SU-DHL-6 (cell line): ENCODE measurements around the gene PELI1.

Experiments
- H2AFZ ChIP-seq: fragments of 200-600 bp; sonication (generic); 2 replicates; pipeline ENCODE4 v1.6.1; 2014; ENCODE audit warnings: low read depth, mild to moderate bottlenecking, moderate library complexity, mixed read lengths, antibody characterized with exemption, low read length; ENCODE audit not compliant: severe bottlenecking
- H3F3A ChIP-seq: fragments of 200-600 bp; shearing (Covaris generic); 2 replicates; pipeline ENCODE4 v1.6.0; 2016; ENCODE audit warnings: antibody characterized with exemption, mild to moderate bottlenecking; ENCODE audit not compliant: insufficient read depth
- H3K27ac ChIP-seq: fragments of 200-600 bp; sonication (generic); 2 replicates; pipeline ENCODE4 v1.5.1; 2016; ENCODE audit warnings: low read depth, mild to moderate bottlenecking, low read length, moderate library complexity, mixed read lengths
- H3K27me3 ChIP-seq: fragments of 200-600 bp; sonication (generic), shearing (Covaris generic); 2 replicates; pipeline ENCODE4 v1.6.0; 2014; ENCODE audit warnings: mild to moderate bottlenecking, low read length
- H3K36me3 ChIP-seq: fragments of 200-600 bp; sonication (generic); 2 replicates; pipeline ENCODE4 v1.6.1; 2014; ENCODE audit warnings: mild to moderate bottlenecking, low read length, mixed read lengths
- H3K4me2 ChIP-seq: fragments of 300-600, 200-600 bp; shearing (Covaris generic), sonication (generic); 2 replicates; pipeline ENCODE4 v1.6.0; 2014; ENCODE audit warnings: low read length, low read depth, mild to moderate bottlenecking; ENCODE audit not compliant: poor library complexity, severe bottlenecking
- H3K4me3 ChIP-seq: fragments of 200-600 bp; sonication (generic); 2 replicates; pipeline ENCODE4 v1.5.1; 2014; ENCODE audit warnings: antibody characterized with exemption, low read length, mild to moderate bottlenecking, mixed read lengths; ENCODE audit not compliant: insufficient read depth, poor library complexity, severe bottlenecking
- H3K79me2 ChIP-seq: fragments of 200-600 bp; sonication (generic); 2 replicates; pipeline ENCODE4 v1.6.1; 2014; ENCODE audit warnings: mild to moderate bottlenecking, low read length, moderate library complexity; ENCODE audit not compliant: insufficient read depth
- H3K9ac ChIP-seq: fragments of 200-600 bp; sonication (generic); 2 replicates; pipeline ENCODE4 v1.7.0; 2014; ENCODE audit warnings: mild to moderate bottlenecking, low read length
- H3K9me2 ChIP-seq: fragments of 200-600 bp; sonication (generic); replicated peaks from 2 replicates; pipeline ENCODE4 v1.6.1; 2014; ENCODE audit warnings: low read length; ENCODE audit not compliant: insufficient read depth
- H3K9me3 ChIP-seq: fragments of 200-600 bp; sonication (generic); 2 replicates; pipeline ENCODE4 v1.6.1; 2014; ENCODE audit warnings: low read length, mixed read lengths; ENCODE audit not compliant: insufficient read depth
- H4K20me1 ChIP-seq: fragments of 200-600 bp; sonication (generic); 2 replicates; pipeline ENCODE4 v1.6.1; 2014; ENCODE audit warnings: low read depth, mild to moderate bottlenecking, antibody characterized with exemption, low read length, moderate library complexity, mixed read lengths
- EZH2phosphoT487 ChIP-seq: fragments of 200-600 bp; sonication (generic), shearing (Covaris generic); conservative IDR thresholded peaks from 2 replicates; pipeline ENCODE4 v1.6.1; 2018; ENCODE audit warnings: mild to moderate bottlenecking, antibody characterized with exemption, low read length, moderate library complexity, mixed read lengths
- TF ChIP-seq, protein P1 (sequence below): fragments of 200-600 bp; sonication (generic); IDR thresholded peaks from one replicate; pipeline ENCODE4 v1.5.1; 2017; ENCODE audit warnings: antibody characterized with exemption, mild to moderate bottlenecking, low read length, moderate library complexity; ENCODE audit not compliant: insufficient read depth, poor library complexity, severe bottlenecking

PELI1 gene

DNA sequence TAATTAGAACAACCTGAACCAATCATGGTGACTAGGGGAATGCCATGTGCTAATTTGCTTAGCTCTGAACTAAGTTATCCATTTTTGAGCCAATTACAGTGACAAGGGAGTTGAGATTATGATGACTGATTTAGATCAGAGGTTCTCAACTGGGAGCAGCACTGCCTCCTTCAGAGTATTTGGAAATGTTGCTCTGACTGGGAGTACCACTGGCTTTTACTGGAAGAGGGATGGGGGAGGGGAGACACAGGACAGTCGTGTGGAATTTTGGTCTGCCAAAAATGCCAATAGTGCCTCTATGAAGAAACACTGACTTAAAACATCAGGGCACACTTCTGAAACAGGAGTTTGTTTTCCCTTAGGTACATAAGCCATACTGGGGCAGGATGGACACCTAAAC is 76.9 kb downstream of the PELI1 start:
- H3K4me3 ChIP-seq, result no peak overlapping the region
- TF ChIP-seq EZH2phosphoT487, result no peak
- TF ChIP-seq, protein P1, sequence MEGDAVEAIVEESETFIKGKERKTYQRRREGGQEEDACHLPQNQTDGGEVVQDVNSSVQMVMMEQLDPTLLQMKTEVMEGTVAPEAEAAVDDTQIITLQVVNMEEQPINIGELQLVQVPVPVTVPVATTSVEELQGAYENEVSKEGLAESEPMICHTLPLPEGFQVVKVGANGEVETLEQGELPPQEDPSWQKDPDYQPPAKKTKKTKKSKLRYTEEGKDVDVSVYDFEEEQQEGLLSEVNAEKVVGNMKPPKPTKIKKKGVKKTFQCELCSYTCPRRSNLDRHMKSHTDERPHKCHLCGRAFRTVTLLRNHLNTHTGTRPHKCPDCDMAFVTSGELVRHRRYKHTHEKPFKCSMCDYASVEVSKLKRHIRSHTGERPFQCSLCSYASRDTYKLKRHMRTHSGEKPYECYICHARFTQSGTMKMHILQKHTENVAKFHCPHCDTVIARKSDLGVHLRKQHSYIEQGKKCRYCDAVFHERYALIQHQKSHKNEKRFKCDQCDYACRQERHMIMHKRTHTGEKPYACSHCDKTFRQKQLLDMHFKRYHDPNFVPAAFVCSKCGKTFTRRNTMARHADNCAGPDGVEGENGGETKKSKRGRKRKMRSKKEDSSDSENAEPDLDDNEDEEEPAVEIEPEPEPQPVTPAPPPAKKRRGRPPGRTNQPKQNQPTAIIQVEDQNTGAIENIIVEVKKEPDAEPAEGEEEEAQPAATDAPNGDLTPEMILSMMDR, result no peak
- peaks cover 32% of the 10 kb centered on the region for H3F3A ChIP-seq
- H3K79me2 ChIP-seq, result no peaks in the 10 kb centered on the region
- no peaks in the 10 kb centered on the region for H3K27me3 ChIP-seq
- no peak overlapping the region for H3K27ac ChIP-seq
- H2AFZ ChIP-seq, result no peak overlapping the region
- H3K9me3 ChIP-seq, result no peaks in the 10 kb centered on the region
- no peaks in the 10 kb centered on the region for H3K36me3 ChIP-seq
- no peak overlapping the region for H3K9ac ChIP-seq
- no peaks in the 10 kb centered on the region for H3K9me2 ChIP-seq
- H3K4me2 ChIP-seq, result no peak overlapping the region
- no peaks in the 10 kb centered on the region for H4K20me1 ChIP-seq

DNA sequence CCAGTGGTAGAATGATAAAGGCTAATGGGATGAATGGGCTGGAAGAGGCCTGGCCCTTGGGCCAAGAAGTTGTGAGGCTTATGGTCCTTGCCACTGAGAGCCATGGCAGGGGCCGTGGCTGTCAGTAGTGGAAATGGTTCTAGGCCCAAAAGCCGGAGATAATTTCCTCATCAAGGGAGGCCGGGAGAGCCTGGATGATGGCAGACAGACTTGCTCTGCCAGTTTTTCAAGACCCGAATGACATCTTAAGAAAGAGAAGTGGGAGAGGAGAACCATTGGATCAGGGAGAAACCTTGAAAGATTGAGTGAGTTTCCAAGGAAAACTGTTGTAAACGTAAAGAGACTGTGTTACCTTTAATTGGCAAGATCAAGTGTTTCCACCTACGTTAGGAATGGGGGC is 78.7 kb downstream of the PELI1 start:
- peak overlapping the region; percentile 8; the same call in 1 of the 2 replicates for H3K27ac ChIP-seq
- no peaks in the 10 kb centered on the region for H3K27me3 ChIP-seq
- H3K9ac ChIP-seq, result no peak overlapping the region
- no peaks in the 10 kb centered on the region for H3K9me2 ChIP-seq
- TF ChIP-seq EZH2phosphoT487, result no peak
- TF ChIP-seq, protein P1, result no peak
- H4K20me1 ChIP-seq, result no peaks in the 10 kb centered on the region
- no peak overlapping the region for H3K4me3 ChIP-seq
- H3K9me3 ChIP-seq, result no peaks in the 10 kb centered on the region
- peaks cover 37% of the 10 kb centered on the region for H3F3A ChIP-seq
- no peaks in the 10 kb centered on the region for H3K79me2 ChIP-seq
- H3K36me3 ChIP-seq, result no peaks in the 10 kb centered on the region
- no peak overlapping the region for H2AFZ ChIP-seq
- no peak overlapping the region for H3K4me2 ChIP-seq

DNA sequence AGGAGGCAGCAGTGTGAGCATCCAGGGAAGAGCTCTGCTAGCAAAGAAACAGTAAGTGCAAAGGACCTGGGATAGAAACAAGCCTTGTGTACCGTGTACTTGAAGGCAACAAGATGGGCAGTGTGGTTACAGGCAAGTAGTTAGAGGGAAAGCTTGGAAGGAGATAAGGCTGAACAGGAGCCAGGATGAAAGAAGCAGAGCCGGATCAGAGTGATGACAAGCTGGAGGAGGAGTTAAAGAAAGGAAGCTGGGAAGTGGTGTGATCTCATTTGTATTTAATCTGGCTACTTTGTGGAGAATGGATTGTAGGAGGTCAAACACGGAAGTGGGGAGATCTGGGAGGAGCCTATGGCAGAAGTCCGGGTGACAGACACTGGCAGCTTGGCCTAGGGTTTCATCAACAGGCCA is 80.3 kb downstream of the PELI1 start:
- no peaks in the 10 kb centered on the region for H3K9me2 ChIP-seq
- peak overlapping the region; percentile 72 for H2AFZ ChIP-seq
- H3K4me3 ChIP-seq, result peak overlapping the region; percentile 6
- peaks cover 45% of the 10 kb centered on the region for H3F3A ChIP-seq
- H3K79me2 ChIP-seq, result no peaks in the 10 kb centered on the region
- peak overlapping the region; percentile 41 for H3K9ac ChIP-seq
- H3K9me3 ChIP-seq, result no peaks in the 10 kb centered on the region
- H3K27ac ChIP-seq, result peak overlapping the region; percentile 90
- no peaks in the 10 kb centered on the region for H3K27me3 ChIP-seq
- no peaks in the 10 kb centered on the region for H3K36me3 ChIP-seq
- TF ChIP-seq, protein P1, result no peak
- TF ChIP-seq EZH2phosphoT487, result no peak
- H4K20me1 ChIP-seq, result no peaks in the 10 kb centered on the region
- H3K4me2 ChIP-seq, result peak overlapping the region; percentile 47

DNA sequence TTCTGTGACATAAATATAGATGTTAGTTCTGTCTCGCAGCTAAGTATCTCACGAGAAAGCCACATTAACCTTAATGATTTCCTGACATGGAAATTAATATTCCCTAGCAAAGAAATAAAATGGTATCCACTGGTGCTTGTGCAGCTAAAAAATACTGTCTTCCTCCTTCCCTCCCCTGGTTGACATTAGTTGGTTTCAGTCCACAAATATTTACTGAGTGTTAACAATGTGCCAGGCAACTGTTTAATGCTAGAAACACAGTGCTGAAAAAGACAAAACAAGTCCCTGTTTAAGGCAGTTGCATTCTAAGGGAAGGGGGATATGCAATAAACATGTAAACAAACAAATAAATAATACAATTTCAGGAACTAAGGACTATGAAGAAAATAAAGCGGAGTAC is 80.8 kb downstream of the PELI1 start:
- no peaks in the 10 kb centered on the region for H3K9me3 ChIP-seq
- no peaks in the 10 kb centered on the region for H3K9me2 ChIP-seq
- peak overlapping the region; percentile 6 for H3K4me3 ChIP-seq
- peak overlapping the region; percentile 72 for H2AFZ ChIP-seq
- peaks cover 46% of the 10 kb centered on the region for H3F3A ChIP-seq
- peak overlapping the region; percentile 41 for H3K9ac ChIP-seq
- H3K4me2 ChIP-seq, result peak overlapping the region; percentile 47
- no peaks in the 10 kb centered on the region for H3K36me3 ChIP-seq
- no peaks in the 10 kb centered on the region for H3K27me3 ChIP-seq
- H3K79me2 ChIP-seq, result no peaks in the 10 kb centered on the region
- H4K20me1 ChIP-seq, result no peaks in the 10 kb centered on the region
- TF ChIP-seq EZH2phosphoT487, result no peak
- TF ChIP-seq, protein P1, result no peak
- H3K27ac ChIP-seq, result peak overlapping the region; percentile 90
